Measurements from ENCODE around the gene SERINC4. TPM values are rescaled to one million over a fixed set of nuclear protein-coding genes. Genes with fewer than 3 reads are reported as not detected.
"Not testable (repeated sequence)": the region's sequence is repeated elsewhere in the genome, so short reads cannot be mapped to it uniquely, and the experiment has no call there.

The SERINC4 gene
- total RNA-seq, 1 experiment from 2014 or later, result 0.17 TPM

DNA sequence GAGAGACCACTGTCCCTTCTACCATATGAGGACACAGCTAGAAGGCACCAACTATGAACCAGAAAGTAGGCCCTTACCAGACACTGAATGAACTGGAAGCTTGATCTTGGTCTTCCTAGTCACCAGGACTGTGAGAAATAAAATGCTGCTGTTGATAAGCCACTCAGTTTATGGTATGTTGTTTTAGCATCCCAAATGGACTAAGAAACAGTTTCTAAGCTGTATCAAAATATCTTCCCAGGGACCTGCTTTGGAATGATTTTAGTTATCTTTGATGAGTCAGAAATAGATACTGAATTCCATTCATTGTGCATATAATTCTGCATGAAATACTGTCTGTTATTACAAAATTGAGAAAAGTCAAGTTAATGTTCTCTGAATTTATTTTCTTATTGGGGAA is 45.4 kb upstream of the SERINC4 start:
- H2BK5ac ChIP-seq (ENCODE audit: insufficient read length, low read length), result no peak overlapping the region

DNA sequence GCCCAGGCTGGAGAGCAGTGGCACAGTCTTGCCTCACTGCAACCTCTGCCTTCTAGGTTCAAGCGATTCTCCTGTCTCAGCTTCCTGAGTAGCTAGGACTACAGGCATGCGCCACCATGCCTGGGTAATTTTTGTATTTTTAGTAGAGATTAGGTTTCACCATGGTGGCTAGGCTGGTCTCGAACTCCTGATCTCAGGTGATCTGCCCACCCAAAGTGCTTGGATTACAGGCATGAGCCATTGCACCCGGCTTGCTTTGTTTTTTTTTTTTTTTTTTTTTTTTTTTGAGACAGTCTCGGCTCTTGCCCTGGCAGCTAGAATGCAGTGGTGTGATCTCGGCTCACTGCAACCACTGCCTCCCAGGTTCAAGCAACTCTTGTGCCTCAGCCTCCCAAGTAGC is 32.5 kb upstream of the SERINC4 start:
- H3K4me3 Mint-ChIP-seq; H3K9me3 ChIP-seq (ENCODE audit: control insufficient read depth, low read depth, low read length); H2BK12ac ChIP-seq (ENCODE audit: insufficient read length, low read depth, low read length); H2BK120ac ChIP-seq (ENCODE audit: low read depth, low read length, poor library complexity, severe bottlenecking); H3K4me2 ChIP-seq (ENCODE audit: insufficient read depth, insufficient read length, low read length); H3K4ac ChIP-seq (ENCODE audit: low read depth, low read length); H3K27me3 ChIP-seq (ENCODE audit: insufficient read depth, low read length); H3K79me1 ChIP-seq (ENCODE audit: insufficient read depth, low read depth, low read length, poor library complexity, severe bottlenecking); H3K27ac Mint-ChIP-seq; H3K23me2 ChIP-seq (ENCODE audit: insufficient read length, low read depth, low read length, poor library complexity, severe bottlenecking); H2AK5ac ChIP-seq (ENCODE audit: insufficient read length, low read length); H2BK20ac ChIP-seq (ENCODE audit: low read depth, low read length, poor library complexity, severe bottlenecking); H4K8ac ChIP-seq (replicated peaks; ENCODE audit: insufficient read length, low read depth, low read length); H2BK5ac ChIP-seq (ENCODE audit: insufficient read length, low read length); H3K56ac ChIP-seq (ENCODE audit: insufficient read length, low read depth, low read length); H4K91ac ChIP-seq (ENCODE audit: insufficient read length, low read depth, low read length); H3K4me1 ChIP-seq (ENCODE audit: insufficient read depth, low read length); H3T11ph ChIP-seq (ENCODE audit: low read length); H2AFZ ChIP-seq (ENCODE audit: low read length); H4K20me1 ChIP-seq (ENCODE audit: control insufficient read depth, insufficient read depth, insufficient read length); H4K5ac ChIP-seq (ENCODE audit: insufficient read length, low read depth, low read length); H3K23ac ChIP-seq (ENCODE audit: insufficient read length, low read depth, low read length); H3K79me2 ChIP-seq (ENCODE audit: insufficient read depth, low read length); H3K4me1 Mint-ChIP-seq; DNase-seq; H3K9ac ChIP-seq (ENCODE audit: extremely low read depth, insufficient read length, low read length); H2BK15ac ChIP-seq (ENCODE audit: low read depth, low read length); H3K18ac ChIP-seq (ENCODE audit: insufficient read length, low read depth, low read length); H3K9me3 Mint-ChIP-seq; H3K14ac ChIP-seq (ENCODE audit: insufficient read depth, low read length); H3K27ac ChIP-seq (ENCODE audit: insufficient read length, low read depth, low read length); H3K27me3 Mint-ChIP-seq (ENCODE audit: low read depth): not testable (repeated sequence)
- no CpG with 5 or more reads among the region's 6 CpGs for WGBS (ENCODE audit: extremely low coverage, insufficient read length, low lambda C conversion rate)
- H3K36me3 Mint-ChIP-seq (ENCODE audit: insufficient read depth in 1 of 3, low read depth in 3 of 3), result peaks cover 17 to 57% (median 50%) of the 10 kb centered on the region in 3 experiments

More for the DNA sequence above, 45.4 kb upstream of the SERINC4 start:
- H3K14ac ChIP-seq (ENCODE audit: insufficient read depth, low read length), result no peak overlapping the region
- H3K4me3 Mint-ChIP-seq, result no peak overlapping the region
- no peak overlapping the region for H2AFZ ChIP-seq (ENCODE audit: low read length)
- H4K20me1 ChIP-seq (ENCODE audit: control insufficient read depth, insufficient read depth, insufficient read length), result no peaks in the 10 kb centered on the region
- no peaks in the 10 kb centered on the region for H3K79me2 ChIP-seq (ENCODE audit: insufficient read depth, low read length)
- H3K4ac ChIP-seq (ENCODE audit: low read depth, low read length), result no peak overlapping the region
- no peak overlapping the region for H4K8ac ChIP-seq (replicated peaks; ENCODE audit: insufficient read length, low read depth, low read length)
- no peak for DNase-seq
- no peak overlapping the region for H4K5ac ChIP-seq (ENCODE audit: insufficient read length, low read depth, low read length)
- no peak overlapping the region for H3T11ph ChIP-seq (ENCODE audit: low read length)
- no peaks in the 10 kb centered on the region for H3K79me1 ChIP-seq (ENCODE audit: insufficient read depth, low read depth, low read length, poor library complexity, severe bottlenecking)
- no peak overlapping the region for H3K56ac ChIP-seq (ENCODE audit: insufficient read length, low read depth, low read length)
- peaks cover 10 to 46% (median 33%) of the 10 kb centered on the region in 3 experiments for H3K36me3 Mint-ChIP-seq (ENCODE audit: insufficient read depth in 1 of 3, low read depth in 3 of 3)
- H3K27me3 Mint-ChIP-seq (ENCODE audit: low read depth), result no peaks in the 10 kb centered on the region
- H2BK20ac ChIP-seq (ENCODE audit: low read depth, low read length, poor library complexity, severe bottlenecking), result no peak overlapping the region
- H3K4me2 ChIP-seq (ENCODE audit: insufficient read depth, insufficient read length, low read length), result no peak overlapping the region
- H3K9me3 ChIP-seq (ENCODE audit: control insufficient read depth, low read depth, low read length), result no peaks in the 10 kb centered on the region
- H2AK5ac ChIP-seq (ENCODE audit: insufficient read length, low read length), result no peak overlapping the region
- no peak overlapping the region for H3K18ac ChIP-seq (ENCODE audit: insufficient read length, low read depth, low read length)
- no peak overlapping the region for H2BK120ac ChIP-seq (ENCODE audit: low read depth, low read length, poor library complexity, severe bottlenecking)
- H3K9me3 Mint-ChIP-seq, result no peaks in the 10 kb centered on the region
- no peak overlapping the region for H3K9ac ChIP-seq (ENCODE audit: extremely low read depth, insufficient read length, low read length)
- no peaks in the 10 kb centered on the region for H3K4me1 Mint-ChIP-seq
- H3K4me1 ChIP-seq (ENCODE audit: insufficient read depth, low read length), result no peaks in the 10 kb centered on the region
- H3K27me3 ChIP-seq (ENCODE audit: insufficient read depth, low read length), result no peaks in the 10 kb centered on the region
- no peak overlapping the region for H3K27ac Mint-ChIP-seq
- H2BK15ac ChIP-seq (ENCODE audit: low read depth, low read length), result no peak overlapping the region
- H2BK12ac ChIP-seq (ENCODE audit: insufficient read length, low read depth, low read length), result no peak overlapping the region
- H3K23me2 ChIP-seq (ENCODE audit: insufficient read length, low read depth, low read length, poor library complexity, severe bottlenecking), result no peaks in the 10 kb centered on the region
- H3K27ac ChIP-seq (ENCODE audit: insufficient read length, low read depth, low read length), result no peak overlapping the region
- no peak overlapping the region for H3K23ac ChIP-seq (ENCODE audit: insufficient read length, low read depth, low read length)
- TF ChIP-seq, protein P1, sequence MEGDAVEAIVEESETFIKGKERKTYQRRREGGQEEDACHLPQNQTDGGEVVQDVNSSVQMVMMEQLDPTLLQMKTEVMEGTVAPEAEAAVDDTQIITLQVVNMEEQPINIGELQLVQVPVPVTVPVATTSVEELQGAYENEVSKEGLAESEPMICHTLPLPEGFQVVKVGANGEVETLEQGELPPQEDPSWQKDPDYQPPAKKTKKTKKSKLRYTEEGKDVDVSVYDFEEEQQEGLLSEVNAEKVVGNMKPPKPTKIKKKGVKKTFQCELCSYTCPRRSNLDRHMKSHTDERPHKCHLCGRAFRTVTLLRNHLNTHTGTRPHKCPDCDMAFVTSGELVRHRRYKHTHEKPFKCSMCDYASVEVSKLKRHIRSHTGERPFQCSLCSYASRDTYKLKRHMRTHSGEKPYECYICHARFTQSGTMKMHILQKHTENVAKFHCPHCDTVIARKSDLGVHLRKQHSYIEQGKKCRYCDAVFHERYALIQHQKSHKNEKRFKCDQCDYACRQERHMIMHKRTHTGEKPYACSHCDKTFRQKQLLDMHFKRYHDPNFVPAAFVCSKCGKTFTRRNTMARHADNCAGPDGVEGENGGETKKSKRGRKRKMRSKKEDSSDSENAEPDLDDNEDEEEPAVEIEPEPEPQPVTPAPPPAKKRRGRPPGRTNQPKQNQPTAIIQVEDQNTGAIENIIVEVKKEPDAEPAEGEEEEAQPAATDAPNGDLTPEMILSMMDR (conservative IDR thresholded peaks at IDR 0.05), result no peak
- no peak overlapping the region for H4K91ac ChIP-seq (ENCODE audit: insufficient read length, low read depth, low read length)

All from H9 (cell line).